GM21786 (cell line): ENCODE data around the gene ARFGAP3.
"Not testable (repeated sequence)": the region's sequence is repeated elsewhere in the genome, so short reads cannot be mapped to it uniquely, and the experiment has no call there.

Experiments
- ATAC-seq: cut with Tn5 transposase; IDR thresholded peaks from one replicate; pipeline ENCODE4 v1.9.1; 2021; ENCODE audit not compliant: unreplicated experiment

The ARFGAP3 gene

GRCh38 chr22:42799061-42799460, 58.0 kb downstream of the ARFGAP3 start:
- ATAC-seq = no peak

- ATAC-seq = no peak
These were observed 60.1 kb downstream of the ARFGAP3 start for GRCh38 chr22:42797011-42797410.

DNA sequence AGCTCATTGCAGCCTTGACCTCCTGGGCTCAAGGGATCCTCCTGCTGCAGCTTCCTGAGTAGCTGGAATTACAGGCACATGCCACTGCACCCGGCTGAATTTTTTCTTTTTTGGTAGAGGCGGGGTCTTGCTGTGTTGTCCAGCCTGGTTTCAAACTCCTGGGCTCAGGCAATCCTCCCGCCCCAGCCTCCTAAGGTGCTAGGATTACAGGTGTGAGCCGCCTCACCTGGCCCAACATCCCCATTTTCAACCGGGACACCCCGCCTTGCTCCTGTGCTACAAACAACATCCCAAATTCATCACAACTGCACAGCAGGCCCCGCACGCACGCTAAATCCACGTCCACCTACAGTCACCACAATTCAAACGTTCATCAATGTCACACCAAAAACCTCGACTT, 61.0 kb downstream of the ARFGAP3 start:
- ATAC-seq = no peak

GRCh38 chr22:42794551-42795510, 62.2 kb downstream of the ARFGAP3 start:
- ATAC-seq = no peak

GRCh38 chr22:42793848-42794405, 63.1 kb downstream of the ARFGAP3 start:
- ATAC-seq = no peak

DNA sequence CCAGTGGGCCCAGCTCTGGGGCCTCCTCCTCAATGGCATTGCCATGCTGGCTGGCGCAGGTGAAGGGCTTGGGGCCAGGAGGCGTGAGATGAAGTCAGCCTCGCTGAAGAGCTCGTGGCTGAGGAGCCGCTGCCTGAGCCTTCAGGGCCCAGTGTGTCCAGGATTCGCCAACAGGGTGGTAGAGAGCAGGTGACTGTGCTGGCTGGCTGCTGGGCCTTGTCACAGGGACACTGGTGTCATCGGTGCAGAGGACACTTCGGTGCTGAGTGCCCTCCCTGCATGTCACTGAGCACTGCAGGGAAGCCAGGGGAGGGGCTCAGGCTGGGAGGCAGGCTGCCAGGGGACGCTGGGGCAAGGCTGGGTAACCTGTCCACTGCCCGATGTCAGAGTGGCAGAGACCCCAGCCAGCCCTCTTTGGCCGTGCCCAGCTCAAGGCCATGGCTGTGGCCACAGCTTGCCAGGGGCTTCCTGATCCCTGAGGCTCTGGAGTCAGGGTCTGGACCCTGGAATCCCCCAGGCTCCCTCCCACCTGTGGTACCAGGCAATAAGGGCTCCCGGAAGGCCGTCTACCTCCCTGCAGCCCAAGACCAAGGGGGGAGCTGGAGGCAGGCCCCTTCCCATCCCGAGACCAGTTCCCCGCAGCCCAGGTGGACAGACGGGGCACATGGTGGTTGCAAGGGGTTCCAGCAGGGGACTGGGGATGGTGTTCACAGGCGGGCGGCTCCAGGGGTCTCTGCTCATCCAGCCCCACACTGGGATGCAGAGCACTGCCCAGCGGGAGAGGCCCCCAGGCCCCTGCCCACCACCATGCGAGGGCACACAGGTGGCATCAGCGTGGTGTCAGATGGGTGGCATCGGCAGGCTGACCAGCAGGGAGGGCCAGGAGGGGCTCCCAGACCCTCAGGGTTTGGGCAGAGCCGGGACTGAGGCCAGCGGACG, 63.9 kb downstream of the ARFGAP3 start:
- ATAC-seq = no peak

- no peak for ATAC-seq
These were observed 64.6 kb downstream of the ARFGAP3 start for GRCh38 chr22:42792453-42792908.

DNA sequence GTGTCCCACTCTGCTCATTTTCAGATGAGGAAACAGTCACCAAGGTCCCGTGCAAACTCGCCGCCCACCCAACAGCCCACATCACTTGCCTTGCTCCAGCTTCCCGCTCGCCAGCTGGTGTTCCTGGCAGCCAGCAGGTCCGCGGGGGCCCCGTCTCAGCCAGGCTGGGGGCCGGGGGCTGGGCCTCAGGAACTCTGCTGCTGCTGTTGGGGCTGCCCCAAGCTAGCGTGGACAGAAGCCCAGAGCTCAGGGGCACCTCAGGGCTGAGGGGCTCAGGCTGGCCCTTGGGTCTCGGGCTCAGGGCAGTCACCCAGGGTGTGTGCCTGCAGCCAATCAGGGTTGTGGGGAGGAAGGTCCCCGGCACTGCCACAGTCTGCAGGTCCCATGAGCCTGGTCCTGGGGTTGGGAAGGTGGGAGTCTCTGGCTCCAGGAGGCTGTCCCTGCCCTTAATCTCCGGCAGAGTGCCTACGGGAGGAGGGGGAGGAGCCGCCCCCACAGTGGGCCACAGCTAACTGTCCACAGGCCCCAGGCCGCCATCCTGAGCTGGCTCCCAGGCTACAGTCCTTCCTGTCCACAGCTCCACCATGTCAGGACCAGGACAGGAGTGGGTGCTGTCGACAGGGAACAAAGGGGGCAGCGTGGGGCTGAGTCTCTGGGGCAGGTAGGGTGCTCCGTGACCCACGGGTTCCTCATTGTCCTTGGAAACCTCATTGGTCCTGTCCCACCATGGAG, 65.2 kb downstream of the ARFGAP3 start:
- no peak for ATAC-seq

DNA sequence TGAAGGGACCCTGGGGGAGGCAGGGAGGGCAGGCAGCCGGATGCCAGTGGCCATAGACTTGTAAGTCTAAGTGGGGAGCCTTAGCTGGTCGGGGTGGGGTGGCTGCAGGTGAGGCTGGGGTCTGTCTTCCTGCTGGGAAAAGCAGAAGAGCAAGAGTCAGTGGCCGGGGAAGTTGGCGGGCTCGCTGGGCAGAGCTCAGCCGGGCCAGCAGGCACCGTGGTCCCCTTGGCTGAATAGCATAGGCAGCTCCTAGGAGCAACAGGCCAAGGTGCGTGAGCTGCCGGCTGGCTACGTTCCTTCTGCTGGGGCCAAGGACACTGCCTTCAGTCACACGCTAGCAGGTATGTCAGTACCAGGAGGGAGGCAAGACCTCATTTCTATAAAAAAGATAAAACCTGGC, 68.6 kb downstream of the ARFGAP3 start:
- ATAC-seq = no peak

GRCh38 chr22:42788021-42788420, 69.1 kb downstream of the ARFGAP3 start:
- ATAC-seq = no peak

DNA sequence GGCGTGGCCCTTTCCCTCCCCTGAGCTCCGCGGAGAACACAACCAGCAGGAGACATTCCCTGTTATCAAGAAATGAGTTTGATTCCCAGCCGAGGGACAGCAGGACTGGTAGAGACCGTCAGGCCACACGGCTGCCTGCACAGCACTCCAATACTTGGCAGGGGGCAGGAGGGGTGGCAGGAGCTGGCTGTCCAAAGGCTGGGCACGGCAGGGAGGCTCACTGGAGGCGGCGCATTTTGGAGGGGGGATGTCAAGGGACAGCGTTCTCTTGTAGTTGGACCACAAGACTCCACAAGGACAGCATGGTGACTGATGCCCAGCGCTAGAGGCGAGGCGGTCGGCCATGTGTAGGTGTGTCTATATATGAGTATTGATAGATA, 69.7 kb downstream of the ARFGAP3 start:
- ATAC-seq = no peak

DNA sequence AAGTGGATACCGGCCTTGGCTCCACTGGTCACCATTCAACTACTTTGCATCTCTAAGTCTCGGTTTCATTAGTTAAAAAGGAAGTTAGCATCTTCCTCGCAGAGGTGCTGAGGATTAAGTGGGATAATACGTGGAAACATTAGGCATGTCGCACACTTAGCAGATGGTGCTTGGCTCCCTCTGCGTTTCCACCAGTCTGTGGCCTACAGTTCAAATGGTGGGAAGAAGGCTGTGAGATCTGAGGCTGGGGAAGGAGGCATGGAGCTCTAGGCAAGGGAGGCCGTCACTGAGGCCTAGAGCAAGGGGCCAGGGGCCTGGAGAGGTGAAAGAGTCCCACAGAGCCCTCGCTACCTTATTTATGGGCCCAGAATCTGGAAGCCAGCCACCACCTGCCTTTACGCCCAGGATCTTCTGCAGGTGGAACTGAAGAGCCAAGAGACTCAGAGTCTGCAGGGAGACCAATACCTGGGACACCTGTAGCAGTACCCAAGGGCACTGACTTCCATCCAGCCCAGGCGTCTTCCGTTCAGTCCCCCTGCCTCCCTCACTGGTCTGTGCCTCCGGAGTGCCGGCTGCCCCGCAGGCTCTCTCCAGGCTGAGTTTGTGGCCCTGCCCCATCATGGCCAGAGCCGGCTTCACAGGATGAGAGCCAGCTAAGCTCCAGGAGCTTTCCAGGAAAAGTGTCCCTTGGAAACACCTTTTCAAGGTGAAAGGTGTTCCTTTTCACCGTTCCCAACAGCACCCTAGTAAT, 70.3 kb downstream of the ARFGAP3 start:
- no peak for ATAC-seq

DNA sequence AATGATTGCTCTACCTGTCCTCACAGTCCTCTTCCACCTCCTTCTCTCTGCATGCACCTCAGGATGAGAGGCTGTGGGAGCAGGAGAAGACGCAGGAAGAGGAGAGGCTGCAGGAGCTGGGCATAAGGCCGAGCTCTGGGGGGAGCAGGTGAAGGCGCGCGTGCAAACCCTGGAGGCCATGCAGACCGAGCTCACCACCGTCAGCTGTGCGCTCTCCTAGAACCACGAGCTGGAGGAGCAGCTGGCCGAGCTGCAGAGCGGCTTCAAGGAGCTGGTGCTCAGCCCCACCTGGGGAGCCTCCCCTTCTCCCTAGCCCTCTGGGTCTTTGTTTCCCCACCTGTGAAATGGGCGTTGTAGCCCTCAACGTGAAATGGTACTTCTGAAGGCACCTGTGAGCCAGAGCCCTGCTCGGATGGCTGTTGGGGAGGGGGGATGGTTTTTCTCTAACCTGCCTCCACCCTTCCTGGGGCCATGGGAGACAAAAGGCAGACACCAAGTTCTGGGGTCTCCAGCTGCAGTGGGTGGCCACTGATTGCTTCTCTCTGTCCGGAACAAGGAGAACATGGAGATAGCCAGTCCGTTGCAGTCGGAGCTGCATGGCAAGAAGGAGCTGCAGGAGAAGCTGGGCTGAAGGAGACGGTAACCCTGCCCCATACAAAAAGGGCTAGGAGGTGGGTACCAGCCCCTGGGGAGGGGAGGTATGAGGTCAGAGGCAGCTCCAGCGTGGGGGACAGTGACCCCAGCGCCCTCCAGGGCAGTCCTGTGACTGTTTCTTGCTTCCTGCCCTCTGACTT, 71.2 kb downstream of the ARFGAP3 start:
- no peak for ATAC-seq

- ATAC-seq = not testable (repeated sequence)
These were observed 74.8 kb downstream of the ARFGAP3 start for GRCh38 chr22:42782306-42782705.

DNA sequence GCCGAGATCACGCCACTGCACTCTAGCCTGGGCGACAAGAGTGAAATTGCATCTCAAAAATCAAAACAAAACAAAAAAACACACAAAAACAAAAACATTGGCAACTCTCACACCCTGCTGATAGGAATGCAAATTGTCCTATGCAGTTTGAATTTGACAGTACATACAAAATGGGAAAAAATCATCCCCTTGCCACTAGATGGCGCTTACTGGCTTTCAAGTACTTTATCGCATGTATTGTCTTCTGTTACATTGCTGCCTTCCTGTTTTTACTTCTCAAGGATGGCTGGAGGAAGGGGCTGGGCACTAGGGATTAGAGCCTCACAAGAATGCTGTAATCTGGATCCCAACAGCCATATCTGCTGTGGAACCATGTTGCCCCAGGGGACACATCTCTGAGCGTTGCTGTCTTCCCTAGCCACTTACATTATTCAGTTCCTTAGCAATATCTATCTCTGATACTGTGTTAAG, 77.0 kb downstream of the ARFGAP3 start:
- no peak for ATAC-seq

DNA sequence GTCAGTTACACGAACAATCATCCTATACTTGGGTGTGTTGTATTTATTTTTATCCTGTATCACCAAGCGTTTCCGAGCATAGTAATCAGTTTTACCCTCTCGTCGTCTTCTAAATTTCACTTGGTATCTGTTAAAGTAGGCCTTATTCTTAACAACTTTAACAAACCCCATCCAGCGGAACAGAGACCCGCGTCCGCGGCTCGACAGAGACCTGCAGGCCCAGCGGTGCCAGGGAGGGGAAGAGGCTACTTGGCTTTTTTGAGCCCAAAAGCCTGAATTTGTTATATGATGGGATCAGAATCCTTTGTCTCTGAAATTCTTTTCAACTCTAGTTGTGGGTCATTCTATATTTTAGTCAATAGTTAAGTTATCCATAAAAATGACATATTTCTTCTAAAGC, 79.9 kb downstream of the ARFGAP3 start:
- ATAC-seq = no peak

DNA sequence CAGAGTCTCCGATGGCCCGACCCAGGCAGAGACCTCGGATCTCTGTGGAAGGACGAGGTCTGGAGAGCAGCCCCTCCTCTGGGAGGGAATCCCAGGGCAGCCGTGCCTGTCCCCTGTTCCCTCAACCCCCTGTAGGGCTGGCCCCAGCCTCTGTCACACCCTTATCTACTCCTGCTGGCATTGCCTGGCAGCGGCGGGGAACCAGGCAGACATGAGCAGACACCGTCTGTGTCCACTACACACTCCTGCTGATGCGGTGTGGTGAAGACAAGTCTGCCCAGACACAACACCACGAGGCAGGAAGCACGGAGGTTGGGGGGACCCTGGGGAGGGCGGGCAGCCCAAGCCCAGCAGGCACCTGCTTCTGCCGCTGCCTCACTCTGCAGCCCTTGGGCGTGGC, 83.9 kb downstream of the ARFGAP3 start:
- ATAC-seq = no peak

DNA sequence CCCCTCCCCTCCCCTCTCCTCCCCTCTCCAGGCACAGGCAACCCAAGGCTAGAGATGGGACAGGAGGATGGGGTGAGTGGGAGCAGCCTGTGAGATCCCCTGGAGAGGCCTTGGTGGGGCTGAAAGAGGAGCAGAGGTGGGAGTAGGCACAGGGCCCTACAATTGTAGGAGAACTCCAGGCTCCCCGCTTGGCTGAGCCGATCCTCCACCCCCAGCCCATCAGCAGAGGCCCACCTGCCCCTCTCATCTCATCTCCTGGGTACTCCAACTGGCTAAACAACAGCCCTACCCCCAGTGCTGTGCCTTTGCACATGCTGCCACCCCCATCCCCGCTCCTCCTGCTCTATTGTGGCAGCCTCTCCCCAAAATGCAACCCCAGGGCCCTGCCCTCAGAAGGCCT, 84.4 kb downstream of the ARFGAP3 start:
- no peak for ATAC-seq
